NCI-H526 (cell line): ENCODE measurements around the gene NDEL1.
A peak's percentile ranks its signal among the peaks of the same experiment; 100 is the strongest.
"Not testable (repeated sequence)": the region's sequence is repeated elsewhere in the genome, so short reads cannot be mapped to it uniquely, and the experiment has no call there.

Experiments used
- DNase-seq, 2 experiments: peaks; one replicate each; lab custom pipeline; 2025; lab: John Stamatoyannopoulos, UW

Gene NDEL1, protein sequence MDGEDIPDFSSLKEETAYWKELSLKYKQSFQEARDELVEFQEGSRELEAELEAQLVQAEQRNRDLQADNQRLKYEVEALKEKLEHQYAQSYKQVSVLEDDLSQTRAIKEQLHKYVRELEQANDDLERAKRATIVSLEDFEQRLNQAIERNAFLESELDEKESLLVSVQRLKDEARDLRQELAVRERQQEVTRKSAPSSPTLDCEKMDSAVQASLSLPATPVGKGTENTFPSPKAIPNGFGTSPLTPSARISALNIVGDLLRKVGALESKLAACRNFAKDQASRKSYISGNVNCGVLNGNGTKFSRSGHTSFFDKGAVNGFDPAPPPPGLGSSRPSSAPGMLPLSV

GRCh38 chr17:8435245-8436168, at the start of gene NDEL1:
Gene NDEL1 (plus strand): TSS chr17:8435884. CDS start chr17:8444272, 8,388 bp downstream.
- peak; percentile 85 to 95 for DNase-seq

DNA sequence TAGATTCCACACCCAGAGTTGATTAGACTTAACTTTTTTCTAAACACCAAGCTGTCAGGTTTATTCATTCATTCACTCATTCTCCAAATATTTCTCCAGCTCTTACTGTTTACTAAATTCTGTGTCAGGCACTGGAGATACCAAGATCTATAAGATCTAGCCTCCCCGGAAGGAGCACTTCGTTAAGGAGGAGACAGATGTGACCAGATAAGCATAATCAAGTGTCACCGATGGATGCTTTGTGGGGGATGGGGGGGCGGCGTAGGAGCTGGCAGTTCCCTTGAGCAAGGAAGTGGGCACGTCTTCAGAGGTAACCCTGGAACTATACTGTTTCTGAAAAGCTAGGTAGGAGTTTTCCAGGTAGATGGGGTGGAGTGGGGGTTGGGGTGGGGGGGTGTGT, 48.8 kb upstream of the NDEL1 start:
- DNase-seq: no peak

GRCh38 chr17:8387914-8388651, 47.6 kb upstream of the NDEL1 start:
- DNase-seq: no peak

- DNase-seq: no peak
These were observed 44.0 kb upstream of the NDEL1 start for GRCh38 chr17:8391711-8392110.

DNA sequence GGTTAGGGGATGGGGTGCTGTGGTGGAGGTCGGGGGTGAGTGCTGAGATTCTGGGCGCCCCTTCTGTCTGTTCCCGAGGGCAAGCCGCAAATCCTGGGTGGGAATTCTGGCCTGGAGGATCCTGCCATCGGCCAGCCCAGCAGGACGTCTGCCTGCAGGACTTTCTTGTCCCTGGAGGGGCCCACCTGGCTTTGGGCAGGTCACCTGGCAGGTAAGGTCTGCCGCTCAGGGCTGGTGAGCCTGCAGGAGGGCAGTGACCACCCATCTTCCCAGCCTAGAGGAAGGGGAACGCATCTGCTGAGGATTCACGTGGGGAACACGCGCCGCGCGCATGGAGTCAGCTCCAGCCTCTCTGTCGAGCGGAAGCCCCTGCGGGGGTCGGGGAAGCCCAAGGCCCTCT, 43.4 kb upstream of the NDEL1 start:
- DNase-seq: no peak

- DNase-seq: no peak
These were observed 42.8 kb upstream of the NDEL1 start for GRCh38 chr17:8392674-8393469.

- DNase-seq: no peak
These were observed 42.0 kb upstream of the NDEL1 start for GRCh38 chr17:8393470-8394231.

GRCh38 chr17:8394497-8394896, 41.2 kb upstream of the NDEL1 start:
- not testable (repeated sequence) for DNase-seq

GRCh38 chr17:8397636-8398035, 38.0 kb upstream of the NDEL1 start, which contains the start of gene RNF222:
Gene RNF222 (minus strand): TSS chr17:8397827. CDS start chr17:8393461, 4,366 bp downstream.
- DNase-seq: peak in 1 of 2 experiments; percentile 3

DNA sequence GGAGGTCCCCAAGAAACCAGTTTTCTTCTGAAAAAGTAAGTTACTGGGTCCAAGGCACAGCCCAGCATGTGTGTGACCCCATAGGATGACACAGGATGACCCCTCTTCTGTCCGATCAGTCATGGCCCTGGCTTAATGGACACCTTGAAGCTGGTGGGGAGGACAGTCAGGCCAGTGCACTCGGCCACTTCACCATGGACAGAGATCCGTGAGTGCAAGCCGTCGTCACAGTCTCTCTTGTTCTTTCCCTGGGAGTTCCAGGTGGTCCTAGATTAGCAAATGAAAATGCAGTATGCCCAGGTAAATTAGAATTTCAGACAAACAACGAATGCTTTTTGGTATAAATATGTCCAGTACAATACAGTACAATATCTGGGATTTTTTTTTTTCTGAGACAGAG, 36.7 kb upstream of the NDEL1 start:
- no peak for DNase-seq

- DNase-seq: no peak
These were observed 34.6 kb upstream of the NDEL1 start for GRCh38 chr17:8401107-8401506.

DNA sequence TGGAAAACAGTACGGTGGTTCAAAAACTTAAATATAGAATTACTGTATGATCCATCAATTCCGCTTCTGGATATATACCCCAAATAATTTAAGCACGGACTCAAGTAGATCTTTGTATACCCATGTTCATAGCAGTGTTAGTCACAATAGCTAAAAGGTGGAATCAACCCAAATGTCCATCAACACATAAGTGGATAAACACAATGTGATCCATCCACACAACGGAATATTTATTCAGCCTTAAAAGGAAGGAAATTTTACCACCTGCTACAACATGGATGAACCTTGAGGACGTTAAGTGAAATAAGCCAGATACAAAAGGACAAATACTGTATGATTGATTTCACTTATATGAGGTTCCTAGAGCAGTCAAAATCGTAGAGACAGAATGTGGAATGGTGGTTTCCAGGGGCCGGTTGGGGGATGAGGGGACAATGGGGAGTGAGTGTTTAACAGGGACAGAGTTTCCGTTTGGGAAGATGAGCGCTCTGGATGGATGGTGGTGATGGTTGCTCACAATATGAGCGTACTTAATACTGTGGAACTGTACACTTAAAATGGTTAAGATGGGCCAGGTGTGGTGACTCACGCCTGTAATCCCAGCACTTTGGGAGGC, 32.7 kb upstream of the NDEL1 start:
- no peak for DNase-seq

DNA sequence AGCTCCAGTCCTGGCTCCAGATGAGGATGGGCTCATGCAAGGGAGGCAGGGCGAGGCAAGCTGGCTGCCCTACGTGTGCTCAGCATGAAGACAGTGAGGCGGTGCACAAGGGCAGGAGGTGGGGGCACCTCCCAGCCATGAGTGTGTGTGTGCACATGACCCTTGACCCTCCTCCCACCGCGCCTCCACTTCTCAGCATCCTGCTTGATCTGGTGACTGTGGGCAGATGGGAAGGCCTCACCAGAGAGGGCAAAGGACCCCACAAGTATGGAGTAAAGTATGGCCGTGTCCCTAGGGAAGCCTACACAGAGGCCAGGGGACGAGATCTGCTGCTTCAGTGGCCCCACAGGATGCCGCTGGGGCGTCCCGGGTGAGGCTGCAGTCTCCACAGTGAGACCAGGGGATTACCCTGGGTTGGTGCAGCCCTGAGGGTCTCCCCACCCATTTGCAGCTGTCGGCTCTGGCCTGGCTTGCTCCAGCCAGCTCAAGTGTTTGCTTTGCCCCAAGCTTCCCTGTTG, 30.1 kb upstream of the NDEL1 start:
- no peak for DNase-seq

GRCh38 chr17:8406174-8406573, 29.5 kb upstream of the NDEL1 start:
- DNase-seq: no peak

DNA sequence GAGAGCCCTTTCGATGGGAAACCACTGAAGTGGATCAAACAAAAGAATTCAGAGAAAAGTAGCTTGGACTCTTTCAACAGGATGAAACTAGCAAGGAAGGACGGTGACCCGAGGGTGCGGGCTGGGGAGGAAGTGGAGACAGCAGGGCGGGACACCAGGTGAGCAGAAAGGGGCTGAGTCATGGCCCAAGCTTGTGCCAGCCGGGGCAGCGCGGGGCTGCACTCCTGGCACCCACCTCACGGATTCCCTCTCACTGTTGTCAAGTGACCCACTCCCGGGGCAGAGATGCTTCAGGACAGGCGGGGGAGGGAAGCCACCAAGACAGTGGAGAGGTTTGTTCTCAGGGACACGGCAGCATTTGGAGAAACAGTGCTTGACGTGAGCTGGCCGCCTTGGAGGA, 27.3 kb upstream of the NDEL1 start:
- no peak for DNase-seq

DNA sequence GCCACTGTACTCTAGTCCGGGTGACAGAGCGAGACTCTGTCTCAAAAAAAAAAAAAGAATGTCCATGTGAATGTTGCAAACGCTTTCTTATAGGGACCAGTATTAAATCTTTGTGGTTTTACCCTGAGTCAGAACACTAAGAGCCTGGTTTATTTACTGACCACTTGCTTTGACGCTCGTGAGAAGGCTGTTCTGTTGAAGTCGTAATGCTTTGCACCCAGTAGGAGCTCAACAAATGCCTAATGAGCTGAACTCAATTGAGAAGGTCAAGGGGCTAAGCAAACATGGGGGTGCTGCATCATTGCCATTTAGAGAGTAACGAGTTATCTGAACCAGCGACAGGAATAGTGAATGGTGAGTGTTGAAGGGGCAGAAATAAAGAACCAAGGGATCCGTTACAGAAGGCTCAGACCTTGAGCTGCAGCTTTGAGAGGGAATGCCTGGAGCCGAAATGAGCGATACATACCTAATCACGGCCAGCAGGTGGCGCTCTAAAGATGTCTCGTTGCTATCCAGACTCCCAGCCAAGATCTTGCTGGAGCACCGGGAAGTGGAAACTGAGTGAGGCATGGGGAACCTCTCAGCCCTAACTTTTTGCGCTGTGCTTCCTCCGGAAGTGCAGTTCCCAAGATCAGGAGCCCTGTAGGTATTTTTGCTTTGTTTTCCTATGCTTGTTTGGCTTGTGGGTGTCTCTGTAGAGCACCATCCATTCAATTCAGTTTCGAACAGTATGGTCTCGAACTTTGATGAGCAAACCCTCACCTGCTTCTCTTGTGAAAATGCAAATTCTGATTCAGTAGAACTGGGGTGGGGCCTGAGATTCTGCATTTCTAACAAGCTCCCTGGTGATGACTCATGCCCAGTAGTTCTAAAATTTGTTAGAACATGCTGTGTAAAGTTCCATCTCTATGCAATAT, 25.5 kb upstream of the NDEL1 start:
- DNase-seq: peak; percentile 70 to 84

DNA sequence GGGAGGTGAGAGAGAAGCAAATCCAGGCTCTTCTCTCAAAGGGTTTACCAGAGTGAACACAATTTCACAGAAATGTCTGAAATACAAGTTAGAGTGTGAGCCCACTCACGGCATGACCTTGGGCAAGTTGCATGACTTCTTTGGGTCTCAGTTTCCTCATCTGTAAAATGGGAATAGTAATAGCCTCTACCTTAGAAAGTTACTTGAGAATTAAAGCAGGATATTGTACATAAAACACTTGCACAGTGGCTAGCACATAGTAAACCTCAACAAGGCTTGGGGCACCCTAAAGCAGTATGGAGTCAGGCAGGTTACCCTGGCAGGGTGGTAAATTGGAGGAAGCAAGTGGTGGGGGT, 24.8 kb upstream of the NDEL1 start:
- DNase-seq: no peak

DNA sequence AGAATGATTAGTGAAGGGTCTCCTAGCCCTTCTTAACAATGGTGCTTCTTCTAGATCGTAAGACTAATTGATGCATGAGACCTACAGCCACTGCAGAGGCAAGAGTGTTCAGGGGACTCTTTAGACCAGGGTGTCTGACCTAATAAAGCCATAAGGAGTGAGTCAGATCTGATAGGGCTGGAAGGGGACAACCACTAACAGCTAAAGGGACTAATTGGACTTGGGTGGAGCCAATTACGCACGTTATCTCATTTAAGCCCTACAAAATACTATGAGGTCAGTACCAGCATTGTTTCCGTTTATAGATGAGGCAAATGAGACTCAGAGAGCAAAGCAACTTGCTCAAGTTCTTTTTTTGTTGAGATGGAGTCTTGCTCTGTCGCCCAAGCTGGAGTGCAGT, 23.6 kb upstream of the NDEL1 start:
- DNase-seq: no peak

GRCh38 chr17:8413328-8413727, 22.4 kb upstream of the NDEL1 start:
- DNase-seq: no peak
